Inferior parietal cortex (tissue), 1 donor: ENCODE data around the gene PSMB3.

Source experiments
- DNase-seq: peaks from one replicate; pipeline ENCODE4 v3.0.0-alpha.2; 2016; ENCODE audit errors: extremely low spot score

PSMB3 gene

GRCh38 chr17:38733982-38734973, 18.3 kb upstream of the PSMB3 start:
- DNase-seq: no peak

DNA sequence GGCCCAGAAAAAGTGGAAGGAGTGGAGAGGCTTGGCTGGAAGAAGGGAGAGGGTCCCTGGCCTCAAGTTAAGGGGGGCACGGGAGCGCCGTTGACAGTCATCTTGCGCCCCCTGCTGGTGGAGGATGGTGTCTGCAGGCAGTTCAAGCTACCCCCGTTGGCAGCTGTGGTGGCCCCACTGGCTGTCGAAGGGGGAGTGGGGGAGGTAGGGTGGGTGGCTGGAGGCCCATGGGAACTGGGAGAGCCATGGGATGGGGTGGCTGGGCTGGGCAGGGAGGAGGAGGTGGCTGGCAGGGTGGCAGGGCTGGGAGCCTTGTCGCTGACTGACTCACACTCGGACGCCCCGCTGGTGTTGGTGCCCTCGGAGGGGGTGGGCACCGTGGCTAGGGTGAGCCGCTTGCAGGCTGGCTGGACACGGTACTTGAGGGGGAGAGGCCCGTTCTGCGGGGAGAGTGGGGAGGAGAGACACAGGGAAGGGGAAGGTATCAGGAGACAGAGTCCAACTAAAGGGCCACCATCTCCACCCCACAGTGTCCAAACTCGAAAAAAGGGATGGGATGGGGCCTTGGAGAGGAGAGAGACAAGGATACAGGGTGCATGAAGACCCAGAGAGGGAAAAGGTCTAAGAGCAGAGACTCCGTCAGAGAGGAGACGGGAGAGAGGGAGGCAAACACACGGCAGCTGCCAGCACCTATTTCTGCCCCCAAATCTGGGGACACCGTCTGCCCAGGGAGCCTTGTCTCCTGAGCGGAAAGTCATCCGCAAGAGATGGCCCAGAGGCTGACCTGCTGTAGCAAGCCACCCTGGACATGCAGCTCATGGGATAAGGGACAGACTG, 17.2 kb upstream of the PSMB3 start:
- peak; percentile 67 for DNase-seq

GRCh38 chr17:38738007-38738662, 14.4 kb upstream of the PSMB3 start:
- DNase-seq: no peak

GRCh38 chr17:38738686-38739085, 13.9 kb upstream of the PSMB3 start:
- no peak for DNase-seq

DNA sequence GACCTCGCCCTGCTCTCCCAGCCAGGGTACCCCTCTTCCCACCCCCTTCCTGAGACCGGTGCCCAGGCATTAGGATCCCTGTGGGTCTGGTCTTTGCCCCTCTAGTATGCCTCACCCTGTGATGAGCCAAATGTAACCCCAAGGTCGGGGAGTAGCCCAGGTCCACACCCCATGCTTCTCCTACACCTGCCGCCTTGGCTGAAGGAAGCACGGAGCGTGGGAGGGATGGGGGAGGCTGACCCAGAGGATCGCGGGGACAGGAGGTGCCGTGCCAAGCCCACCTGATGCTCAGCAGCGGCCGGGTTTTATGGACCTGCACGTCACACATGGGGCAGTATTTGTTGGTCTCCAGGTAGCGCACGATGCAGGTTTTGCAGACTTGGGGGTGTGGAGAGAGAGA, 13.2 kb upstream of the PSMB3 start:
- no peak for DNase-seq

DNA sequence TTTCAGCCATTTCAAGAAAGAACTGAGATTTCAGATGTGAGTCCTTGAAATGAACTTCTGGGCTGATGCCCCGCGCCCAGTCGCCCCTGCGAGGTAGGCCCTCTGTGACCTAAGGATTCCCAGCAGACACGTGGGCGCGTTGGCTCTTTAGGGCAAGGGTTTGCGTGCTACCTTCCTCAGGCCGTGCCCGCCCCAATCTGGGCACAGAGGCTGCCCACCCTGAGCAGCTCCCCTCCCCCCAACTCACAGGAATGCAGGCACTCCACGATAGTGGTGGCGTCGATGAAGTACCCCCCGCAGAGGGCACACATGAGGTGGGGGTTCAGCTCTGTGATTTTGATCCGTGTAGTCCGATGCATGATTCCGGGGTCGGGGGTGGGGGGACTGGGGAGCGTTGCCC, 12.5 kb upstream of the PSMB3 start:
- no peak for DNase-seq

- no peak for DNase-seq
These were observed 11.7 kb upstream of the PSMB3 start for GRCh38 chr17:38740806-38741205.

DNA sequence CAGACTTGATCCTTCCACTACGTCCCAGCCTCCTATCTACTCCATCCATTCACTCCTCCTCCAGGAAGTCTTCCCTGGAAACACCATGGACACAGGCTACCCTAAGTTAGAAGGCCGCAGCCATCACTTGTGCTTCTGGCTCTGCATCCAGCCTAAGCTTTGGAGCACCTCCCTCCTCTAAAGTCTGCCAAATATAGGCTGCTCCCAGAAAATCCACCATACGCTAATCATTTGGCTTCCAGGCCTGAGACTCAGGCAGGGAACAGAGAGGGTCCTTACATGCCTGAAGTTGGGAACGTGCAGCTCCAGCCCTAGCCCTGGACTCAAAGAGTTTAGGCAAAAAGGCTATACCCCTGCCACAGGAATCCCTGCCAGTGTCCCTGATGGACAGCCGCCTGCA, 11.1 kb upstream of the PSMB3 start:
- no peak for DNase-seq

GRCh38 chr17:38741921-38742410, 10.6 kb upstream of the PSMB3 start:
- no peak for DNase-seq

GRCh38 chr17:38742411-38743308, 9.9 kb upstream of the PSMB3 start:
- DNase-seq: peak; percentile 61

GRCh38 chr17:38743556-38744171, 8.9 kb upstream of the PSMB3 start:
- DNase-seq: no peak

- no peak for DNase-seq
These were observed 7.0 kb upstream of the PSMB3 start for GRCh38 chr17:38745545-38745944.

DNA sequence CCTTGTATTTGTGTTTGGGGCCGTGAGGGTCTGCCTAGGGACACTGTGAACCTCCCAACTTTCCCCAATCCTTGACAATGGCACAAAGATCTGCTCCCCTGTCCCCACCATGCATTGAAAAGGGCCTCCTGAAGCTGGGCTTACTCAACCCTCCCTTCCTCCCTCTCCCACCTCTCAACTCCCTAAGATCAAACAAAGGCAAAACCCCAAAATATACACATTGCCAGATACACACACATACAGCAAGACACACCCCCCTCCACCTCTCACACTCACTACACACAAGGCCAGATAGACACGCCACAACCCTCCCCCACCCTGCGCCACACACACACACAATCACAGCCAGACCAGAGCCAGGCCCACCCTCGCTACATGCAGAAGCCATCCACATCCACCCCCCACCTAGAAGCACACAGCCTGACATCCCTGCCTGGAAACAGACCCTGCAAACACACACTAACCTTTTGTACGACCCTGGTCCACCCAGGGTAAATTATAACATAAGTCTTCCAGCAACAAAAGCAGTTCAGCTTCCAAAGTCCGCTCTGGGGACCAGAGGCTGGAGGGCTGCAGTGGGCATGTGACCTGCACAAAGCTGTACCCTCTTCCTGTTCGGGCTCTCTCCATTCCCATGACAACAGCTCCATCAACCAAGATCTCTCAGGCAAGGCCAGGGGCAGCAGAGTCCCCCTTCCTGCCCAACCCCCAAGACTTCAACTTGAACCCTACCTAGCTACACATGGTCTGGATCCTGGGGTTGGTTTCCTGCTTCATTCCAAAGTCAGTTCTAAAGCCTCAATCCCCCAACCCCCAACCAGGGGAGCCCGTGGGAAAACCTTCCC, 6.3 kb upstream of the PSMB3 start:
- DNase-seq: no peak

- no peak for DNase-seq
These were observed 5.6 kb upstream of the PSMB3 start for GRCh38 chr17:38746849-38747462.

DNA sequence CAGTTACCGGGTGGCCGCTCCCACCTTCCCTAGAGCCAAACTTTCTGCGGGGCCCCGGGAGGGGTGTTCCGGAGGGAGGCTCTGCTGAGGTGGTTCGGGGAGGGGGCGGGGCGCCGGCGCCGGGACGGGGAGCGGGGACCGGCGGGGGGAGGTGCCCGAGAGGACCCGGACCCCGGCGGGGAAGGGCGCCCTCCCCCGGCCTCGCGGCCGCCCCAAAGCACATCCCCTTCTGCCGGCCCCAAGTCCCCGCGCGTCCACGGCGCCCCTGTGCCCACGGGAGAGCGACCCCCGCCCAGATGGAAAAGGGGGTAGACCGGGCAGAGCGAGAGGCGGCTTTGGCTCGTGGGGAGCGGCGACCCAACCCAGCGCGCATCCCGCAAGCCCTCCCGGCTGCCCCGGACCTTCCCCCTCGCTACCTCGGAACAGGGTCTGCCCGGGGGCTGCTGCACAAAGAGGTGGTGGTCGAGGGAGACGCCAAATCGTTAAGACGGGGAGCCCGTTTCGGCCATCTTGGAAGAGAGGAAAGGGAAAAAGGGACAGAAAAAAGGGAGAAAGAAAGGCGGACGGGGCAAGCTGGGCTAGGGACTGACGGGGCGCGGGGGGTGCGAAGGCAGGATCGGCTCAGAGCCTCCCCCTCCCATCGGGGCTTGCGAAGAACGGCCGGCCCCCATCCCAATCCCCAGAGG, 4.9 kb upstream of the PSMB3 start:
- DNase-seq: no peak

GRCh38 chr17:38748149-38748891, 4.2 kb upstream of the PSMB3 start, which contains the start of gene PCGF2:
TSS of gene PCGF2 (minus strand) at chr17:38748336. CDS start at chr17:38740402, 7,934 bp downstream.
- DNase-seq: peak; percentile 66

DNA sequence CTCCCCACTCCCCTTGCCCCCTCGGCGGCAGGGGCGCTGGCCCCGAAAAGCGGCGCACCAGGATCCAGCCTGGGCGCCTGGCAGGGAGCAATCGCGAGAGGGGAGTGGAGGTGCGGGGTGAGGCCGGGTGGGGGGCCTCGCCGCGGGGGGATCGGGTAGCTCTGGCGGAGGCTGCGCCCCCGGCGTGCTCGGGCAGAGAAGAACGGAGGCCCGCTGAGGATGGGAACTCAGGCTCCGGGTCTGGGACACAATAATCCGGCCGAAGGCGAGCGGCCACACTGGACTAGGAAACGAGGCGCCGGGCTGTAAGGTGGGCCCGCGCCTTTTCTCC, 3.7 kb upstream of the PSMB3 start:
- DNase-seq: no peak
